ENCODE data around the gene MMUT. TPM values are rescaled to one million over a fixed set of nuclear protein-coding genes. Genes with fewer than 3 reads are reported as not detected.

MMUT gene
- total RNA-seq, 1 experiment from 2014 or later: 13.7 TPM

DNA sequence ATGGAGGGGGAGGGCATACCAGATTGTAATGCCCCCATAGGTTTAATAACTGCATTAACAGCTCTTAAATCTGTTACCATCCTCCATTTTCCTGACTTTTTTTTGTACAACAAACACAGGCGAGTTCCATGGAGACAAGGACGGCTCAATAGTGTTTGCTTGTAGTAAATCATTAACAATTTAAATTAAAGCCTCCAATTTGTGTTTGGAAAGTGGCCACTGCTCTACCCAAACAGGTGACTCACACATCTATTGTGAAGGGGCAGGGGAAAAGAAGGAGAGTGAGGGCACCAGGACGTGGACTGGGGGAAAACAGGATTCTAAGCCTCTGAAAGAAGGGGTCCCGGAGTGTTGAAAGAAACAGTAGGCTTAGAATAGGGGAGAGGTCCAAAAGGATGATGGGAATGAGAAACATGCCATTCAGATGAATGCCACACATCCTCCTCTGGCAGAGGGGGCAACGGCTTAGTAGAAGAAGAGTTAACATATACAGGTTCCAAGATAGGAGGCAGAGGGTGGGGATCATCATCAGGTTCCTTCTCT is 43.6 kb upstream of the MMUT start:
- H3K4me2 ChIP-seq (ENCODE audit: insufficient read depth, insufficient read length, low read length): no peak overlapping the region
- H4K91ac ChIP-seq (ENCODE audit: insufficient read length, low read depth, low read length): no peak overlapping the region
- no peaks in the 10 kb centered on the region for H3K4me1 ChIP-seq (ENCODE audit: insufficient read depth, low read length)
- no peak overlapping the region for H4K5ac ChIP-seq (ENCODE audit: insufficient read length, low read depth, low read length)
- H3K14ac ChIP-seq (ENCODE audit: insufficient read depth, low read length): no peak overlapping the region
- H3K4me1 Mint-ChIP-seq: peaks cover 4% of the 10 kb centered on the region in 2 experiments; a peak in 3 of 4 replicates
- peaks cover 2 to 6% (median 3%) of the 10 kb centered on the region in 3 experiments; a peak in 4 of 7 replicates for H3K36me3 Mint-ChIP-seq (ENCODE audit: insufficient read depth in 1 of 3, low read depth in 3 of 3)
- H3K9me3 Mint-ChIP-seq: peaks cover 11 to 17% of the 10 kb centered on the region in 2 experiments
- H3K56ac ChIP-seq (ENCODE audit: insufficient read length, low read depth, low read length): no peak overlapping the region
- no peak overlapping the region for H3K27ac ChIP-seq (ENCODE audit: insufficient read length, low read depth, low read length)
- H2BK15ac ChIP-seq (ENCODE audit: low read depth, low read length): no peak overlapping the region
- H3K27me3 Mint-ChIP-seq (ENCODE audit: low read depth): no peaks in the 10 kb centered on the region
- no peak overlapping the region for H2BK12ac ChIP-seq (ENCODE audit: insufficient read length, low read depth, low read length)
- no peak overlapping the region for H3K27ac Mint-ChIP-seq
- DNase-seq: no peak
- H3K4me3 Mint-ChIP-seq: no peak overlapping the region
- no peak overlapping the region for H2AK5ac ChIP-seq (ENCODE audit: insufficient read length, low read length)
- H3K23ac ChIP-seq (ENCODE audit: insufficient read length, low read depth, low read length): no peak overlapping the region
- H4K20me1 ChIP-seq (ENCODE audit: control insufficient read depth, insufficient read depth, insufficient read length): no peaks in the 10 kb centered on the region
- no peak overlapping the region for H2BK120ac ChIP-seq (ENCODE audit: low read depth, low read length, poor library complexity, severe bottlenecking)
- H2BK20ac ChIP-seq (ENCODE audit: low read depth, low read length, poor library complexity, severe bottlenecking): no peak overlapping the region
- H2BK5ac ChIP-seq (ENCODE audit: insufficient read length, low read length): no peak overlapping the region
- H4K8ac ChIP-seq (replicated peaks; ENCODE audit: insufficient read length, low read depth, low read length): no peak overlapping the region
- no peak overlapping the region for H3K18ac ChIP-seq (ENCODE audit: insufficient read length, low read depth, low read length)
- H3K9ac ChIP-seq (ENCODE audit: extremely low read depth, insufficient read length, low read length): no peak overlapping the region
- TF ChIP-seq, protein P1, sequence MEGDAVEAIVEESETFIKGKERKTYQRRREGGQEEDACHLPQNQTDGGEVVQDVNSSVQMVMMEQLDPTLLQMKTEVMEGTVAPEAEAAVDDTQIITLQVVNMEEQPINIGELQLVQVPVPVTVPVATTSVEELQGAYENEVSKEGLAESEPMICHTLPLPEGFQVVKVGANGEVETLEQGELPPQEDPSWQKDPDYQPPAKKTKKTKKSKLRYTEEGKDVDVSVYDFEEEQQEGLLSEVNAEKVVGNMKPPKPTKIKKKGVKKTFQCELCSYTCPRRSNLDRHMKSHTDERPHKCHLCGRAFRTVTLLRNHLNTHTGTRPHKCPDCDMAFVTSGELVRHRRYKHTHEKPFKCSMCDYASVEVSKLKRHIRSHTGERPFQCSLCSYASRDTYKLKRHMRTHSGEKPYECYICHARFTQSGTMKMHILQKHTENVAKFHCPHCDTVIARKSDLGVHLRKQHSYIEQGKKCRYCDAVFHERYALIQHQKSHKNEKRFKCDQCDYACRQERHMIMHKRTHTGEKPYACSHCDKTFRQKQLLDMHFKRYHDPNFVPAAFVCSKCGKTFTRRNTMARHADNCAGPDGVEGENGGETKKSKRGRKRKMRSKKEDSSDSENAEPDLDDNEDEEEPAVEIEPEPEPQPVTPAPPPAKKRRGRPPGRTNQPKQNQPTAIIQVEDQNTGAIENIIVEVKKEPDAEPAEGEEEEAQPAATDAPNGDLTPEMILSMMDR (conservative IDR thresholded peaks at IDR 0.05): no peak
- no peaks in the 10 kb centered on the region for H3K79me1 ChIP-seq (ENCODE audit: insufficient read depth, low read depth, low read length, poor library complexity, severe bottlenecking)
- WGBS (ENCODE audit: extremely low coverage, insufficient read length, low lambda C conversion rate): no CpG with 5 or more reads among the region's 5 CpGs
- no peaks in the 10 kb centered on the region for H3K23me2 ChIP-seq (ENCODE audit: insufficient read length, low read depth, low read length, poor library complexity, severe bottlenecking)
- no peak overlapping the region for H3K4ac ChIP-seq (ENCODE audit: low read depth, low read length)
- H3K9me3 ChIP-seq (ENCODE audit: control insufficient read depth, low read depth, low read length): no peaks in the 10 kb centered on the region
- H3K79me2 ChIP-seq (ENCODE audit: insufficient read depth, low read length): no peaks in the 10 kb centered on the region
- no peaks in the 10 kb centered on the region for H3K27me3 ChIP-seq (ENCODE audit: insufficient read depth, low read length)
- no peak overlapping the region for H3T11ph ChIP-seq (ENCODE audit: low read length)
- no peak overlapping the region for H2AFZ ChIP-seq (ENCODE audit: low read length)
